ENCODE results near the gene GOLGA1.

The GOLGA1 gene

DNA sequence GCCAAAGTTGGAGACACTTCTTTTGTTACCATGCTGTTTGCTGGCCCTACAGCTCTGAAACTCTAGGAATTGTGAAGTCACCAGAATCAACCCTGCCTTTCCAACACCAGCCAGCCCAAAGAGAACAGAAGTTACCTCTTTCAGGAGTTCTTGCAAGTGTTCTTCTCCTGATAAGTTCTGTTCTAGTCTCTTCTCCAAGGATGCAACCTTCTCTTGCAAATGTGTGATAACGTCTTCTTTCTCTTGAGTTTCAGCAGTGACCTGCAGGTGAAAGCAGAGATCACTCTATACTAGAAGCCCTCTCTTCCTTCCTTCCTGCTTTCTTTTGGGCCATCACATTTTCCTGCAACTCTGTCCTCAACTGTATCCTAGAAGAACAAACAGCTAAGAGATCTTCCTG is 29.1 kb downstream of the GOLGA1 start:
- TF ChIP-seq, protein P1, sequence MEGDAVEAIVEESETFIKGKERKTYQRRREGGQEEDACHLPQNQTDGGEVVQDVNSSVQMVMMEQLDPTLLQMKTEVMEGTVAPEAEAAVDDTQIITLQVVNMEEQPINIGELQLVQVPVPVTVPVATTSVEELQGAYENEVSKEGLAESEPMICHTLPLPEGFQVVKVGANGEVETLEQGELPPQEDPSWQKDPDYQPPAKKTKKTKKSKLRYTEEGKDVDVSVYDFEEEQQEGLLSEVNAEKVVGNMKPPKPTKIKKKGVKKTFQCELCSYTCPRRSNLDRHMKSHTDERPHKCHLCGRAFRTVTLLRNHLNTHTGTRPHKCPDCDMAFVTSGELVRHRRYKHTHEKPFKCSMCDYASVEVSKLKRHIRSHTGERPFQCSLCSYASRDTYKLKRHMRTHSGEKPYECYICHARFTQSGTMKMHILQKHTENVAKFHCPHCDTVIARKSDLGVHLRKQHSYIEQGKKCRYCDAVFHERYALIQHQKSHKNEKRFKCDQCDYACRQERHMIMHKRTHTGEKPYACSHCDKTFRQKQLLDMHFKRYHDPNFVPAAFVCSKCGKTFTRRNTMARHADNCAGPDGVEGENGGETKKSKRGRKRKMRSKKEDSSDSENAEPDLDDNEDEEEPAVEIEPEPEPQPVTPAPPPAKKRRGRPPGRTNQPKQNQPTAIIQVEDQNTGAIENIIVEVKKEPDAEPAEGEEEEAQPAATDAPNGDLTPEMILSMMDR (IDR thresholded peaks at IDR 0.05; ENCODE audit: insufficient read depth, missing control alignments): no peak
- FAIRE-seq: no peak
- no peak for DNase-seq (ENCODE audit: insufficient read length, low spot score)

DNA sequence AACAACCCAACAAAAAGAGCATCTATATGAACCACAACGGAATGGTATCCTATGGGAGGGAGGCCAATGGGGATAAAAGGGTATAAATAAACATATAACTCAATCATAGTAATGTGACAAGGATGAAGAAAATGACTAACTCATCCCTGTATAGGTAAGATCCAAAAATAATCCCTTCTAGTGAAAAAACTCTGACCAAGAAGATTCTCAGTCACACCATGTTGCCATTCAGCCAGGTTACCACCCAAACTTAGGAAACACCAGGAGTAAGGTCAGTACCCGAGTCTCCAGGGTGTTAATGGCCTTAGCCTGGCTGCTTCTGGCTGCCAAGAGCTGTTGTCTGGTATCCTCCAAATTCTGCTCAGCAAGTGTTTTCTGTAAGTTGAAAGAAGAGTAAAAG is 32.8 kb downstream of the GOLGA1 start:
- no peak for FAIRE-seq
- TF ChIP-seq, protein P1 (IDR thresholded peaks at IDR 0.05; ENCODE audit: insufficient read depth, missing control alignments): no peak
- no peak for DNase-seq (ENCODE audit: insufficient read length, low spot score)

DNA sequence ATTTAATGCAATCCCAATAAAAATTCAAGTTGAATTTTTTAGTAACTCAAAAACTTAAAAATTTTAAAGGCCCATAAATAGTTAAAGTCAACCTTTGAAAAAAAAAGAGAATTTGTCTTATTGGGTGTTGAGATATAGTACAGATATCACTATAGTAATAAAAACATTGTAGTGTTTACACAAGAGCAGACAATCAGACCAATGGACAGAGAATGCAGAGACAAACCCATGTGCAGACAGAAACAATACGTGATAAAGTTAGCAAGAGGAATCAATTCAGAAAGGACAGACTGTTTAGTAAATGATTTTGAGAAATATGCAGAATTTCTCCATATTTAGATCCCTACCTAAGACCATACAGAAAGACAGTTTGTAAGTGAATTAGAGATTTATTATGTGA is 33.9 kb downstream of the GOLGA1 start:
- TF ChIP-seq, protein P1 (IDR thresholded peaks at IDR 0.05; ENCODE audit: insufficient read depth, missing control alignments): no peak
- no peak for DNase-seq (ENCODE audit: insufficient read length, low spot score)
- no peak for FAIRE-seq

DNA sequence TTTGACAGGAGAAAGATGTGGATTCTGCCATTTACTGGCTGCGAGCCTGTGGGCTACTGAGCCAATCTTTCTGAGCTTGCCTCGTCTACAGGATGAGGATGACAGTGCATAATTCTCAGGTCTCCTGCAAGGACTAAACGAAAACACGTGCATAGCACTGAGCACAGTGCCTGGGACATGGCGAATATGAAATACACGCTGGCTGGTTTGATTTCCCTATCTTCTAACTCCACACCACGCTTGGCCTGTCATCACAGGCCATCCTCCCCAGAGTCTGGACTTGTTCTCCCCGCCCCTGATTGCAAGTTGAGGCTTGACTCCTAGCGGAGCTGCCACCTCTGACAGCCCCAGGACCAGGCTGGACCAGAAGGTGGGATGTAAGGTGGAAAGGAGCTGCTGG is 41.0 kb downstream of the GOLGA1 start:
- TF ChIP-seq, protein P1 (IDR thresholded peaks at IDR 0.05; ENCODE audit: insufficient read depth, missing control alignments): no peak
- FAIRE-seq: no peak
- DNase-seq (ENCODE audit: insufficient read length, low spot score): no peak

DNA sequence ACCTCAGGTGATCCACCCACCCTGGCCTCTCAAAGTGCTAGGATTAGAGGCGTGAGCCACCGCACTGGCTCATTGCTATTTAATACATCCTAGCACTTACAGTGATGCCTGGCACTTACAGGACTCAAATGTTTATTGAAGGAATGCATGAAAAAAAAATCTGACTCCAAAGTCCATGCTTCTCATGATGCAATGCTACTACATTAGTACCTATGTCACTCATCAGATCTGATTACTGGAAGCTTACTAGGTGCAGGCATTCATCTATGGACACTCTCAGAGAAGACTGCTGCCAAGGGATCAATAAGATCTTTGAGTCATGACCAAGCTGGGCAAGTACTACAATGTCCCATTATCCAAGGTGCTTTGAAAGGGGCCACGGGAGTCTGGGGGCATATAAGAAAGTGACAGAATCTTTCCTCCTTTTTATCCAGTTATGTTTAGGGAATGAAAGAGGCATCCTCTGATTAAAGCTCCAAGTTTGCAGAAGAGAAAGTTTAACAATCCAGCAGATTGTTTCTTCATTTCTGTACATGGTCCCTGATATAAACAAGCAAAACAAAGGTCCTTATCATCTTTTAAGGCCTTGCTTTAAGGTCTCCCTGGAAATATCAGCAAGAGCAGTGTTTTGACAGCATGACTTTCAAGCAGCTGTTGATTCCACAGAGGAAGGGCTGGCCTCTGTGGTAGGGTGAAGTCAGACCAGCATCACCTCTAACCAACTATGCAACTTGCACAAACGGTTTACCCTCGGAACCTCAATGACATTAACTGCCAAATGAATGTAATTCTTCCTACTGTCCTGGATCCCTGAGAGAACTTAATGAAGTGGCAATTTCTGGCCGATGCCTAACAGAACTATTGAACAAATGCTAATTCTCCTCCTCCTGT is 43.1 kb downstream of the GOLGA1 start:
- FAIRE-seq (no peak), DNase-seq (ENCODE audit: insufficient read length, low spot score) (no peak)
- TF ChIP-seq, protein P1 (IDR thresholded peaks at IDR 0.05; ENCODE audit: insufficient read depth, missing control alignments): no peak

DNA sequence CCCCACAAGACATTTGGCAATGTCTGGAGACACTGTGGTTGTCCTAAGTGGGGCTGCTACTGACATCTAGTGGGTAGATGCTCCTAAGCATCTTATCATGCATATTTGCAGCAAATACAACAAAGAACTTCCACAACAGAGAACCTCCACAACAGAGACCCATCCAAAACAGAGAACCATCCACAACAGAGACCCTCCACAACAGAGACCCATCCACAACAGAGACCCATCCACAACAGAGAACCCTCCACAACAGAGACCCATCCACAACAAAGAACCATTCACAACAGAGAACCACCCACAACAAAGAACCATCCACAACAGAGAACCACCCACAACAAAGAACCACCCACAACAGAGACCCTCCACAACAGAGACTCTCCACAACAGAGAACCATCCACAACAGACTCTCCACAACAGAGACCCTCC is 46.1 kb downstream of the GOLGA1 start:
- TF ChIP-seq, protein P1 (IDR thresholded peaks at IDR 0.05; ENCODE audit: insufficient read depth, missing control alignments): peak; percentile 49
- DNase-seq (ENCODE audit: insufficient read length, low spot score): no peak
- no peak for FAIRE-seq
